T-helper 1 cell treated with Interleukin-12 subunit alpha and Interleukin-12 subunit beta and Interleukin-4 antibody, amounts not matched to agents 30 μg/mL and 1 μg/mL, for 36 hours (primary cell): ENCODE data around the gene NEGR1.

Experiments
- H3K27ac Mint-ChIP-seq: one replicate; pipeline ENCODE4 v1.8.0; 2021; ENCODE audit warnings: mild to moderate bottlenecking, mixed read lengths
- H3K27me3 Mint-ChIP-seq: one replicate; pipeline ENCODE4 v1.8.0; 2021; ENCODE audit warnings: low read depth, mixed read lengths
- H3K36me3 Mint-ChIP-seq: one replicate; pipeline ENCODE4 v1.8.0; 2021; ENCODE audit warnings: low read depth, mixed read lengths
- H3K4me1 Mint-ChIP-seq: one replicate; pipeline ENCODE4 v1.8.0; 2021; ENCODE audit warnings: low read depth, mixed read lengths
- H3K4me3 Mint-ChIP-seq: one replicate; pipeline ENCODE4 v1.8.0; 2021; ENCODE audit warnings: mild to moderate bottlenecking, moderate library complexity, mixed read lengths
- H3K9me3 Mint-ChIP-seq: one replicate; pipeline ENCODE4 v1.8.0; 2021; ENCODE audit warnings: mixed read lengths

The NEGR1 gene

GRCh38 chr1:72117621-72118020 lies 164.7 kb downstream of the NEGR1 start:
- H3K36me3 Mint-ChIP-seq: no peaks in the 10 kb centered on the region
- H3K27ac Mint-ChIP-seq: no peak overlapping the region
- no peaks in the 10 kb centered on the region for H3K9me3 Mint-ChIP-seq
- no peaks in the 10 kb centered on the region for H3K4me1 Mint-ChIP-seq
- H3K4me3 Mint-ChIP-seq: no peak overlapping the region
- no peaks in the 10 kb centered on the region for H3K27me3 Mint-ChIP-seq

GRCh38 chr1:72115290-72115689 lies 167.0 kb downstream of the NEGR1 start:
- no peaks in the 10 kb centered on the region for H3K27me3 Mint-ChIP-seq
- no peak overlapping the region for H3K27ac Mint-ChIP-seq
- H3K4me3 Mint-ChIP-seq: no peak overlapping the region
- no peaks in the 10 kb centered on the region for H3K9me3 Mint-ChIP-seq
- H3K36me3 Mint-ChIP-seq: no peaks in the 10 kb centered on the region
- no peaks in the 10 kb centered on the region for H3K4me1 Mint-ChIP-seq

- no peaks in the 10 kb centered on the region for H3K27me3 Mint-ChIP-seq
- no peak overlapping the region for H3K4me3 Mint-ChIP-seq
These were observed 170.7 kb downstream of the NEGR1 start for GRCh38 chr1:72111662-72112061.

GRCh38 chr1:72109916-72110315 lies 172.4 kb downstream of the NEGR1 start:
- Mint-ChIP-seq H3K9me3 (no peaks in the 10 kb centered on the region), H3K27me3 (no peaks in the 10 kb centered on the region), H3K4me3 (no peak overlapping the region), H3K27ac (no peak overlapping the region), H3K4me1 (no peaks in the 10 kb centered on the region), H3K36me3 (no peaks in the 10 kb centered on the region)

More at GRCh38 chr1:72111662-72112061, 170.7 kb downstream of the NEGR1 start:
- Mint-ChIP-seq H3K4me1 (no peaks in the 10 kb centered on the region), H3K36me3 (no peaks in the 10 kb centered on the region), H3K27ac (no peak overlapping the region), H3K9me3 (no peaks in the 10 kb centered on the region)

- H3K27me3 Mint-ChIP-seq: no peaks in the 10 kb centered on the region
- no peak overlapping the region for H3K27ac Mint-ChIP-seq
- no peaks in the 10 kb centered on the region for H3K36me3 Mint-ChIP-seq
- H3K4me1 Mint-ChIP-seq: no peaks in the 10 kb centered on the region
- no peak overlapping the region for H3K4me3 Mint-ChIP-seq
- H3K9me3 Mint-ChIP-seq: no peaks in the 10 kb centered on the region
These were observed 177.1 kb downstream of the NEGR1 start for GRCh38 chr1:72105201-72105600.

- no peaks in the 10 kb centered on the region for H3K4me1 Mint-ChIP-seq
- H3K36me3 Mint-ChIP-seq: no peaks in the 10 kb centered on the region
- no peak overlapping the region for H3K27ac Mint-ChIP-seq
- H3K27me3 Mint-ChIP-seq: no peaks in the 10 kb centered on the region
- no peaks in the 10 kb centered on the region for H3K9me3 Mint-ChIP-seq
- no peak overlapping the region for H3K4me3 Mint-ChIP-seq
These were observed 180.3 kb downstream of the NEGR1 start for GRCh38 chr1:72101840-72102632.

GRCh38 chr1:72100771-72101170 lies 181.6 kb downstream of the NEGR1 start:
- Mint-ChIP-seq H3K36me3 (no peaks in the 10 kb centered on the region), H3K9me3 (no peaks in the 10 kb centered on the region), H3K4me3 (no peak overlapping the region), H3K27me3 (no peaks in the 10 kb centered on the region), H3K27ac (no peak overlapping the region), H3K4me1 (no peaks in the 10 kb centered on the region)

GRCh38 chr1:72097851-72098570 lies 184.3 kb downstream of the NEGR1 start:
- H3K36me3 Mint-ChIP-seq: no peaks in the 10 kb centered on the region
- H3K27me3 Mint-ChIP-seq: no peaks in the 10 kb centered on the region
- no peak overlapping the region for H3K4me3 Mint-ChIP-seq
- no peak overlapping the region for H3K27ac Mint-ChIP-seq
- no peaks in the 10 kb centered on the region for H3K9me3 Mint-ChIP-seq
- no peaks in the 10 kb centered on the region for H3K4me1 Mint-ChIP-seq

GRCh38 chr1:72094209-72094608 lies 188.1 kb downstream of the NEGR1 start:
- Mint-ChIP-seq H3K4me3 (no peak overlapping the region), H3K36me3 (no peaks in the 10 kb centered on the region), H3K27me3 (no peaks in the 10 kb centered on the region), H3K9me3 (no peaks in the 10 kb centered on the region), H3K27ac (no peak overlapping the region), H3K4me1 (no peaks in the 10 kb centered on the region)

- H3K4me3 Mint-ChIP-seq: no peak overlapping the region
- no peaks in the 10 kb centered on the region for H3K36me3 Mint-ChIP-seq
- H3K27me3 Mint-ChIP-seq: no peaks in the 10 kb centered on the region
- H3K4me1 Mint-ChIP-seq: no peaks in the 10 kb centered on the region
- no peak overlapping the region for H3K27ac Mint-ChIP-seq
- H3K9me3 Mint-ChIP-seq: no peaks in the 10 kb centered on the region
These were observed 195.9 kb downstream of the NEGR1 start for GRCh38 chr1:72086394-72086793.

- H3K27ac Mint-ChIP-seq: no peak overlapping the region
- H3K27me3 Mint-ChIP-seq: no peaks in the 10 kb centered on the region
- H3K9me3 Mint-ChIP-seq: no peaks in the 10 kb centered on the region
- no peaks in the 10 kb centered on the region for H3K36me3 Mint-ChIP-seq
- H3K4me1 Mint-ChIP-seq: no peaks in the 10 kb centered on the region
- no peak overlapping the region for H3K4me3 Mint-ChIP-seq
These were observed 206.9 kb downstream of the NEGR1 start for GRCh38 chr1:72075425-72075824.

GRCh38 chr1:72066431-72066830 lies 215.9 kb downstream of the NEGR1 start:
- no peak overlapping the region for H3K4me3 Mint-ChIP-seq
- no peaks in the 10 kb centered on the region for H3K9me3 Mint-ChIP-seq
- H3K27ac Mint-ChIP-seq: no peak overlapping the region
- H3K4me1 Mint-ChIP-seq: no peaks in the 10 kb centered on the region
- no peaks in the 10 kb centered on the region for H3K27me3 Mint-ChIP-seq
- H3K36me3 Mint-ChIP-seq: no peaks in the 10 kb centered on the region

GRCh38 chr1:72064196-72065075 lies 217.9 kb downstream of the NEGR1 start:
- Mint-ChIP-seq H3K4me3 (no peak overlapping the region), H3K4me1 (no peaks in the 10 kb centered on the region), H3K27me3 (no peaks in the 10 kb centered on the region), H3K27ac (no peak overlapping the region), H3K36me3 (no peaks in the 10 kb centered on the region), H3K9me3 (no peaks in the 10 kb centered on the region)

GRCh38 chr1:72063364-72064044 lies 218.8 kb downstream of the NEGR1 start:
- Mint-ChIP-seq H3K27me3 (no peaks in the 10 kb centered on the region), H3K4me1 (no peaks in the 10 kb centered on the region), H3K36me3 (no peaks in the 10 kb centered on the region), H3K9me3 (no peaks in the 10 kb centered on the region), H3K4me3 (no peak overlapping the region), H3K27ac (no peak overlapping the region)
